Measurements from ENCODE around the gene PFDN2.
"Not testable (repeated sequence)": the region's sequence is repeated elsewhere in the genome, so short reads cannot be mapped to it uniquely, and the experiment has no call there.

The PFDN2 gene

DNA sequence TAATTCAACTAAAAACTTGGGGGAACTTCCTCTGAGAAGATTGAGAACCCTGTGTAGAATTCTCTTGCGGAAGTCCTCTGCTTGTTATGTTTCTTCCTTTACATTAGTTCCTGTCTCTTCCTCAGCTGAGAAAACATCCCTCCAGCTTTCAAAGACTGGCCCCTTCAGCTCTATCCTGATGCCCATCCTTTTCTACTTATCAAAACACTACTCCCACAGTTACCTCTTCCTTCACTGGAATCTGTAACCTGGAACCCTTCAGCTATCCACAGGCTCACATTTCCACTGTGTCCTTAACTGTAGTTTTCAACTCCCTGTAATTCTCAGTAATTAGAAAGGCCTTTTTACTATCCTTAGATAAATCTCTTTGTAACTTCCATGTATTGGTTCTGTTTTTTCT lies 20.6 kb upstream of the PFDN2 start:
- no peak for DNase-seq

DNA sequence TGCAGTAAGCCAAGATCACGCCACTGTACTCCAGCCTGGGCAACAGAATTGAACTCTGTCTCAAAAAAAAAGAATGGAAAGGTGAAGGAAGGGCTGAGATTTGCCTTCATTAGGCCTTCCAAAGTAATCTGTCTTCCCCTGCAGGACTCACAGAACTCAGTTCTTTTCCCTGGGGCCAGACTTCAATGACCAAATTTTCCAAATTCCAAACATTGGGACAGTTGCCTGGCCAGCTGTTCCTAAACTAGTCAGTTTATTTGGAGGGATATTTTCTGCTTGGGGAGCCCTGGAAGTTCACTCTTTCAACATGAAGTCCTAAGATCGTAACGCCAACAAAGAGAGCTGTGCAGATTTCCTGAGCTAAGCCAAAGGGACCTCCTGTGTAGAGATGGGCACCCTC lies 20.0 kb upstream of the PFDN2 start:
- no peak for DNase-seq

DNA sequence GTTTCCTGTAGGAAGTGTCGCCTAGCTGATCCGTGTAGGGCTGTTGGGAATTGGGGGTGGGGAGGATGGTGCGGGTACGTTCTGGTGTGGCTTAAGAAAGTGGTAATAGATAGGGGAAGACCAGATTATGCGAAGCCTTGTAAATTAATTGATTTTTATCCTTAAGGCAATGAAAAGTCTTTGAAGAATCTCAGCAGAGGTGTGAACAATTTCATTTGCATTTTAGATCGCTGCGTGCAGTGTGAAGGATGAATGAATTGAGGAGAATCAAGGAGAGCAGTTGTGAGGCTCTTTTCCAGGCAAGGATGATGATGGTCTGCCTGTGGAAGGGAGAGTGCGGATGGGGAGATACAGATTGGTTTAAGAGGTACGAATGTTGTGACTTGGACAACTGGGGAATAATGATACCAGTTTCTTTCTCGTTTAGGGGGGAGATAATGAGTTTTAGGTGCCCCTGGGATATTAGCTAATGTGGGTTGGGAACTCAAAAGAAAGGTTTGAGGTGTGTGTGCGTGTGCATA lies 15.4 kb upstream of the PFDN2 start:
- no peak for DNase-seq

DNA sequence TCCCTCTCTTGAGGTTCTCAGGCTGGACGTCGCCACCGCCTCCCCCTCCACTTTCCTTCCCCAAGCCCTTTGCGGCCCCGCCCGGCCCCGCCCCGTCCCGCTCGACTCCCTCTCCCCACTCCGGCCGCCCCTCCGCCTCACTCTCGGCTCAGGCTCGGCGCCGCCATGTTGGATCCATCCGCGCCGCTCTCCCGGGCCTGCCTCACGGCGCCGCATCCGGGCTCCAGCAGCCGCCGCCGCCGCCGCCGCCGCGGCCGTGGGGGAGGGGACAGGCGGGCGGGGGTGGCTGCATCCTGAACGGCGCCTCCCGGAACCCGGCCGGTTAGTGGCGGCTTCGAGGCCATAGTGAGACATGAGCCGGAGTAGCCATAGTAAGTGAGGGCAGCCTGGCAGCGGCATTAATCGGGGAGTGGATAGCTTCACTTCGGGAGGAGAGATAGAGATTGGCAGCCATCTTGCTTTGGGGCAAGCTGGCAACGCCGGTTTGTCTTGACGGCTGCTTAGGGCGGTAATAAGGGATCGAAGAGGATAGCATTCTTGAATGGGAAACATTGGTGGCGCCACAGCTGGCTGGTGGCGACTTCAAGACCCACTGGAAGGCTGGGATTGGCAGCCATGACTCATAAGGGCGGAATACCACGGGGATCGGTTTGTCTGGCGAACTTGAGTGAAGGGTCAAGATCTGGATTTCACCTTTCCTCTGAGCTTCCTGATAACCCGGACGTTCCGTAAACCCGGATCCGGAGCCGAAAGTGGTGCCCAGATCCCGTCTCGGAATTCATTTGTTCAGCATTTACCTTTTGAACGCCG lies 14.8 kb upstream of the PFDN2 start, which contains the start of gene DEDD:
DEDD (minus strand) TSS at position 258 of the 810 bp plus-strand sequence. CDS start 8,205 bp downstream, outside the sequence.
- DNase-seq, result peak; percentile 67 to 82 (median 70)

DNA sequence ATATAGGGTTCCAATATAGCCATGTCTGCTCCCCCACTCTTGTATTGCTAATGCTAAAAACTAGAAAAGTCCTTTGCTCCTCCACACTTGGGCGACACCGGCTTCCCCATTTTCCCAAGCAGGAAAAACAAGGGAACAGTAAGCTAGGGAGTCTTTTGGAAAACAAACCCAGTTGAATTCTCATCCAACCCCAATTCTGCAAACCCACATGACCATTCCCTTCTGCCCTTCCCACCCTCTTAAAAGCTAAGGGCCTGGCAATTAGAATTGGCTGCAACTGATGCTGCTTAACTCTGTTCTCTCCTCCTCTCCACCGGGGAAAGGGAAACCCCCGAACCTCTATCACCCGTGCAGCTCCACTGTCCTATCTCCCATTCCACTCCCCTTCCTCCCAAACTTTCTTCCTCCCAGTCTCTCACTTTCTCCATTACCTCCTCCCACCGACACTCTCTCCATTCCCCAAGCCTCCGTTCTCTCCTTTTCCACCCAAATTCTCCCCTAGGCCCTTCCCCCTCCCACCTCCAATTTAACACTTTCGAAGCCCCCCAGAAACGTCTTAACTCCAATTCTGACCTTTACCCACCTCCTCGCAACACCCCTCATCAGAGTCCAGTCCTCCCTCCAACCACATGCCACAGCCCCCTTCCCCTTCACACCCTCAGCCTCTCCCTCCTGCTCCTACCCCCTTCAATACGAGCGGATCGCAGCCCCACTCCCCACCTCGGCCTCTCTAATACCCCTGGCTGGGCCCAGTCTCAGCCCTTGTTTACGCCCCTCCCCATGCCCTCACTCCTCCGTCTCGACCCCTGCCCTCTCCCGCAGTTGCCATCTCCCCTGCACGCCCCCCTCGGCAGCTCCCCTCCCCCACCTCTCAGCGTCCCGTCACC lies 13.9 kb upstream of the PFDN2 start:
- DNase-seq, result no peak

DNA sequence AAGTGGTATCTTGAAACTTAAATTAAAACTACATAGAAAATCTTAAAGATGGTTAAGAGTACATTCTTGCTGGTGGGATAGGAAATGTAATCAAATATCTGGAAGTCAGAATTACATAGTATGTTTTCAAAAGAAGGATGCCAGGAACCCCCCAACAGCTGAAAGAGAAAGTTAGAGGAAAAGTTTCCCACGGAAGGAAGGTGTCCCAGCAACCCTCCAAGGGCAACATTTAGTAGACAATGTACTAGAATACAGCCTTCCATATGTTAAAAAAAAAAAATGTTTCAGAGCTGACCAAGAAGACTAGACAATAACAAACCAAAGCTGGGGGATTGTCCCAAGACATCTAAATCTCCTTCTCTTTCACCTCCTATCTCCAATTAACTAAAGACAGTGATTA lies 12.4 kb upstream of the PFDN2 start:
- DNase-seq, result no peak

DNA sequence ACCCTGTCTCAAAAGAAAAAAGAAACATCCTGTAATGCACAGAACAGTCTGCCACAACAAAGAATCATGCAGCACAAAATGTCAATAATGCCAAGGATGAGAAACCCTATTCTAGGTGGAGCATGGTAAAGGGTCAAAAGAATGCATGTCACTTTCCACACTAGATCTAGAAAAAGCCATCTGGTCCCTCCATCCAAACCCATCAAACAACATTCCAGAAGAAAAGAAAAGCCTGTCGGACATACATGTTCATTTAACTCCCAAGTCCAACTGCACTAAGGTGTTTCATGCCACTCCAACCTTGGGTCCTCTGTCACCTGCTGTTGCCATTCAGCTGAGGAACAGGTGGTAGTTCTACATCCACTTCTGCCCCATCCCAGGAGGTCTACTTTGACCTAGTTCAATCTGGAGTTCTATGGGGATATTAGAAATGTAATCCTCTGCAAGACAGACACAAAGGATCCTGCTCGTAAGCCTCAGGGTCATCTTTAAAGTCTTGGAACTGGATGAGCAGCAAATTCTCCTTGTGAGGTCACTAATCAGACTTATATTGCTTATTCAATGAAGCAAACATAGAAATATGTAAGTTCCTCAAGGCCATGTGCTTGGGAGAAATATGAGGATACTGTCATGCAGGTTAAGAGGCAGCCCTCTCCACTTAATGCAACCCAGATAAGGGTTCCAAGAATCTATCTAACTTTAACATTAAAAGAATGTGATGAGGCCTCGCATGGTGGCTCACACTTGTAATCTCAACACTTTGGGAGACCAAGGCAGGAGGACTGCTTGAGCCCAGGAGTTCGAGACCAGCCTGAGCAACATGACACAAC lies 11.0 kb upstream of the PFDN2 start:
- DNase-seq, result no peak

DNA sequence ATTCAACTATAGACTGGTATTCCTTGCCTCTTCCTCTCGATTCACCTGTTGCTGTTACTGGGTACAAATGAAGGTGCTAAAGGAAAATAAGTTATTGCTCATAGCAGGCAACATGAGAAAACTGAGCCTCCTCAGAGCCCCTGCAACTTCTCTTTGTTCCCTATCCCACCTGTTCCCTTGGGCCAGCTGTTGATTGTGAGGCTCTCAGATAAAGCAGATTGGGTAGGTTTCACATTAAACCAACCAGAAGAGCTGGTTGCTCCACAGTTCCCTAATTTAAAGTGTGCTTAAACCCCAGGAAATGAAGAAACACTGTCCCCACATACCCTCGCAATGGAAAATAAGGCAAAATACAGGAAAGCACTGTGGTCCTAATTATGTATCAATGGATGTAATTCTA lies 9.8 kb upstream of the PFDN2 start:
- no peak for DNase-seq

DNA sequence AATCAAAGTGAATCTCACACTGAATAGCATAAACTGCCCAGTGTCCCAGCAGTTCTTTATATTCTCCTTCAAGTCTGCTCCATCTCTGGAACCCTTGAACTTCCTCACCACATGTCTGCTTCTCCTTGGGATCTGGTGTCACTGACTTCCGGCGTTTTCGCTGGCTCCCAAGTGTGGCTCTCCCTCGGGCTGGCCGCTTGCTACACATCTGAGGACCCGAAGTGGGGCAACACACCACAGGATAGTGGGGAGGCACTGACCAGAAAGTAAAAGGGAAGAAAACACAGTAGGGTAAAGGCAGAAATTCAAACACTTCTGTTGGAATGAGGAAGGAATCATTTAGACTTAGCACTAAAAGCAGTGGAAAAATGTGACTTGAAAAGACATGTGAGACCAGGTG lies 5.1 kb upstream of the PFDN2 start:
- no peak for DNase-seq

DNA sequence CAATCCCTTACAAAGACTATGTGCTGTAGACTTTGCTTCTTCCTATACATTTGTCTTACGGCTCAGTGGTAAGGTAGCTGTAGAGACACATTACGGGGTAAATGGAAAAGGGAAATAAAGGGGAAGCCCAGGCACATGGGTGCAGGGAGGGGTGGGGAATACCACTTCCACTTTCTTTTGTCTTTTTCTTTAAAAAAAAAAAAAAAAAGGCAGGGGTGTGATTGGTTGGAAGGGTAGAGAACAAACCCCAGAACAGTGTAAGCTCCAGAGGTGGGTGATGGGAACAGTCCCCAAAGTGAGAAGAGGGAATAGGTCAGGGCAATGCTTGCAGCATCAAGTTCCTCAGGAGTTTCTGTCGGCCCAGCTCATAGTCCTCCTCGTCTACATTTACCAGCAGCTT lies 4.0 kb upstream of the PFDN2 start:
- no peak for DNase-seq

DNA sequence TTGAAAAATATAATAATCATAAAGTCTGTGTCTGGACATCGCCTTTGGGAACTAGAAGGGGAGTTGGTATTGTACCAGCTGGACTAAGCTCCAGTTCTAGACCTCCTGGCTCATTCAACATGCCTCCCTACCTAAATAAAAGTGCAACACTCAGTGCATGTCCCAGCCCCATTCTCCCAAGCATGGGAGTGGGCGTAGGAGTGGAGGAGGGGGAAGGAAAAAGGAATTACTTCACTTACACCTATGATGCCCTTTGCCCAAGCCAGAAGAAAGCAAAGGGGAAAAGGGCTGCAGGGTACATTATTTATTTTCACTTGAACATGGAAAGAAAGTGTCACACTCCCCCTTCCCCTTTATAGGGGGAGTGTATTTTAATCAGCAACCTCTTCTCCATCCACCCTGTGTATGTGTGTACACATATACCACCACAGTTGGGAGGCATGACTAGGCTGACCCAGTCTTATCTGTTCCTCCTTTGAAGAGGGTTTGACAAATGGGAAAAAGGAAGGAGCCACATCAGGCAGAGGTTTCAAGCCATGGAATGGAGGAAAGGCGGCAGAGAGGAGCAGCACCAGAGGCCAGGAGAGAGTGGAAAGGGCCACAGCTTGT lies 3.3 kb upstream of the PFDN2 start:
- DNase-seq, result no peak

DNA sequence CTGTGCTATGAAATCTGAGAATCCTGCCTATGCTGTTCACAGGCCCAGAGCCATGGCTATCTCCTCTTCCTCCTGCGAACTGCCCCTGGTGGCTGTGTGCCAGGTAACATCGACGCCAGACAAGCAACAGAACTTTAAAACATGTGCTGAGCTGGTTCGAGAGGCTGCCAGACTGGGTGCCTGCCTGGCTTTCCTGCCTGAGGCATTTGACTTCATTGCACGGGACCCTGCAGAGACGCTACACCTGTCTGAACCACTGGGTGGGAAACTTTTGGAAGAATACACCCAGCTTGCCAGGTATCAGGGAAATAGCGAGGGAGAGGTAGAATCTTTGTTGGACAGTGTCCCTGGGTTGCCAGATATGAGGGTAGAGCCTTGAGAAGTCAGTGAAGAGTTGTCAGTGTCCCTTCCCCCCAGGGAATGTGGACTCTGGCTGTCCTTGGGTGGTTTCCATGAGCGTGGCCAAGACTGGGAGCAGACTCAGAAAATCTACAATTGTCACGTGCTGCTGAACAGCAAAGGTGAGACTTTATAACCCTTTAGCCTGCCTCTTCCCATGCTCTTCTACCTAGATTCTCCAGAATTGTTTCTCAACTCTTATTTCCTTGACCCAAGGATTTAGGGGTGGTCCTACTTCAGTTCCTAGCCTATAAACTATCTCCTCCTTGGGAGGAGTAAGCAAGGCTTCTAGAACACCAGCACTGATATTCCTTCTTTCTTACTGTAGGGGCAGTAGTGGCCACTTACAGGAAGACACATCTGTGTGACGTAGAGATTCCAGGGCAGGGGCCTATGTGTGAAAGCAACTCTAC lies 1.5 kb upstream of the PFDN2 start:
- DNase-seq, result peak in 1 of 4 experiments; percentile 14

DNA sequence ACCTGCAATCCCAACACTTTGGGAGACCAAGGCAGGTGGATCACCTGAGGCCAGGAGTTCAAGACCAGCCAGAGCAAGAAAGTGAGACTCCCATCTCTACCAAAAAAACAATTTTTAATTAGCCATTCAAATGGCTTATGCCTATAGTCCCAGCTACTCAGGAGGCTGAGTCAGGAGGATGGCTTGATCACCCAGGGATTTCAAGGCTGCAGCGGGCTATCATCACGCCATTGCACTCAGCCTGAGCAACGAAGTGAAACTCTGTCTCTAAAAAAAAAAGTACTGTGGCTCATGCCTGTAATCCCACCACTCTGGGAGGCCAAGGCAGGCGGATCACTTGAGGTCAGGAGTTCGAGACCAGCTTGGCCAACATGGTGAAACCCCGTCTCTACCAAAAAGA lies 1.9 kb downstream of the PFDN2 start:
- not testable (repeated sequence) for DNase-seq

DNA sequence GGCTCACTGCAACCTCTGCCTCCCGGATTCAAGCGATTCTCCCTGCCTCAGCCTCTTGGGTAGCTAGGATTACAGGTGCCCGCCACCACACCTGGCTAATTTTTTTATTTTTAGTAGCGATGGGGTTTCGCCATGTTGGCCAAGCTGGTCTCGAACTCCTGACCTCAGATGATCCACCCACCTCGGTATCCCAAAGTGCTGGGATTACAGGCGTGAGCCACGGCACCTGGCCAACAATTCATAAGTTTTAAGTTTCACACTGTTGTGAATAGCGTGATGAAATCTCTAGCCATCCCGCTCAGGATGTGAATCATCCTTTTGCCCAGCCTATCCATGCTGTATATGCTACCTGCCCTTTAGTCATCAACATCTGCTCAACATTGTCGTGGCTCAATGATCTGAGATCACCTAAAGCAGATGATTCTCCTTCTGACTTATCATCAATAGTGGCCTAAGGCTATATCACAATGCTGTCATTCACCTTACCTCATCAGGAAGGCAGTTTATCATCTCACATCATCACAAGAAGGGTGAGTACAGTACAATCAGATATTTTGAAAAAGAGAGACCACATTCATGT lies 2.6 kb downstream of the PFDN2 start:
- no peak for DNase-seq

DNA sequence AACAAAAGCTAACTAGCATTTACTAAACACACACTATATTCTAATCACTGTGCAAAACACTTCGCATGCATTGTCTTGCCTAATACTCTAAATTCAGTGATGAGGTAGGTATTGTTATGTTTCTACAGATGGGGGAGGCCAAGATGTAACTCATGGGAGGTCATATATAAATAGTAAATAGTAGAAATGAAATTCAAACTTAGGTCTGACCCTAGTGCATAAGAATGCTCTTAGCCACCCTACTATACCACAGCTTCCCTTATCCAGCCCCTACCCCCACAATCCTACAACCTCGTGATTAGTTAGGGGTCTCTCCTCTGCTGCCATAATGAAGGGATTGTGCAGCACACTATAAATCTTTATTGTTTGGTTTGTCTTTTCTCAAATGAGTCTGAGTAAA lies 3.3 kb downstream of the PFDN2 start:
- no peak for DNase-seq

DNA sequence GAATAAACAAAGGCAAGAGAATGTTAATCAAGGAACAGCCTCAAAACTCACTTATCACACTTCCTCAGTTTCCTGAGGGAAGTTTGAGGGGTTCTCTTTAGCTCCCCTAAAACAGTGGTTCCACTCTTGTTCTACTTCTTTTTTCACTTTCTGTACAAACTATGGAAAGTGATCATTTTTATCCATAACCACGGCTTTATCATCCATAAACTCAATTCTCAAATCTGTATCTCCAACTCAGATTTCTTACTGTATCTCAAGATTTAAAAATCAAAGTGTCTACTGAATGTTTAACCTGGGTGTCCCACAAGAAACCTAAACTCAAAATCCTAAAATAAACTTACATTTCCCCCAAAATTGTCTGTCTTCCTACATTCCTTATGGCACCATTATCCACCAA lies 3.9 kb downstream of the PFDN2 start:
- no peak for DNase-seq

DNA sequence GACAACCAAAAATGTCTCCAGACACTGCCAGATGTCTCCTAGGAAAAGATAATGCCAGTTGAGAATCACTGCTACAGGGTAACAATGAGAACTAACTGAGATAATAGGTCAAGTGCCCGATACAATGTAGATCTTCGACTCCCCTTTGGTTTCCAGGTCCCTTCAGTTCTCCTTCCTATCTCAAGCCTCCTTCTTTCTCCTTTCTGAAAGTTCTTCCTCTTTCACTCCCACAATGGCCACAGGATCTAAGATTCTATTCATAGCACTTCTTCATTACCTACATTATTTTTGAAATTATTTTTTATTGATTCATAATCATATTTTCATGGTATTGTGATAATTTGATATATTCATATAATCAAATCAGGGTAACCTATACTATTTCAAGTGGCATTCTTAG lies 6.3 kb downstream of the PFDN2 start:
- DNase-seq, result no peak

DNA sequence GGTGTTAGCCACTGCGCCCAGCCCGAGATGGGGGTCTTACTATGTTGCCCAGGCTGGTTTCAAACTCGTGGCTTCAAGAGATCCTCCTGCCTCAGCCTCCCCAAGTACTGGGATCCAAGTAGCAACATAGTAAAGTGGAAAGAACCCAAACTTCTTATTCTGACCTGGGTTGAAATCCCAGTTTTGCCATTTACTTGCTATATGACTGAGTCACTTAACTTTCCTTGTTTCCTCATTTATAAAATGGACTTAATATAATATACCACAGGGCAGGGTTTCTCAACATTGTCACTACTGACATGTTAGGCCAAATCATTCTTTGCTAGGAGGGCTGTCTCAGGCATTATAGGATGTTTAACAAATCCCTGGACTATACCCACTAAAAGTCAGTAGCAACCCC lies 6.7 kb downstream of the PFDN2 start:
- DNase-seq, result no peak

DNA sequence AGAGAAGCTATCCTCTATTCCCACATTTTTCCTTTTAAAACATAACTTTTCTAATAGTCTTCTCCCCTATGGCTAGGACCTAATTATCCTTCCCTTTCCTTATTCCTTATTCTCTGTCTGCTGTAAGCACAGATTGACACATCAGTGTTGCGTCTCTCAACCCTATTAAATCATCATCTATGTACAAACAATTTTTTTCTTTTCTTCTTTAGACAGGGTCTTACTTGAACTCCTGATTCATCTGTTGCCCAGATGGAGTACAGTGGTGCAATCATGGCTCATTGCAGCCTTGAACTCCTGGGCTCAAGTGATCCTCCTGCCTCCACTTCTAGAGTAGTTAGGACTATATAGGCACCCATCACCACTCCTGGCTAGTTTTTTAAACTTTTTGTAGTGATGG lies 11.4 kb downstream of the PFDN2 start:
- no peak for DNase-seq

DNA sequence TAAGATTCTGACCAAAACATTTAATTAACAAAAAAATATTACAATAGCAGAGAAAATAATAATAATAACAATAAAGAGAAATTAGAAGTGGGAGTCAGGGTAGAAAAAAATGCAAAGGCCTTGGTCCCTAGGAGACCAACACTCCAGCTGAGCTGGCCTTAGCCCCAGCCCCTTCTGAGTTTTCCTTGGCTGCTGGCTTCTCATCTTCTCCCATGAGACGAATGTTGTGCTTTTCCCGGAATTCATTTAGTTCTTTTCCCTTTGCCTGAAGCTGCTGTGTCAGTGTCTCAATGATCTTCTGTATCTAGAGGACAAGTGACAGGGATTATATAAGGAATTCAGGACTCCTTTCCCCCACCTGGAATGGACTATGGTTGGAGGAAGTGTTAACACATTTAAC lies 17.3 kb downstream of the PFDN2 start:
- DNase-seq, result no peak
